Raji (cell line): ENCODE data around the gene CYP4F22.

Source experiments
- POLR2A ChIP-seq: IDR thresholded peaks from 2 replicates; pipeline ENCODE4 v1.6.1; 2011; ENCODE audit warnings: low read depth, low read length, control low read depth; ENCODE audit not compliant: insufficient read depth

The CYP4F22 gene

DNA sequence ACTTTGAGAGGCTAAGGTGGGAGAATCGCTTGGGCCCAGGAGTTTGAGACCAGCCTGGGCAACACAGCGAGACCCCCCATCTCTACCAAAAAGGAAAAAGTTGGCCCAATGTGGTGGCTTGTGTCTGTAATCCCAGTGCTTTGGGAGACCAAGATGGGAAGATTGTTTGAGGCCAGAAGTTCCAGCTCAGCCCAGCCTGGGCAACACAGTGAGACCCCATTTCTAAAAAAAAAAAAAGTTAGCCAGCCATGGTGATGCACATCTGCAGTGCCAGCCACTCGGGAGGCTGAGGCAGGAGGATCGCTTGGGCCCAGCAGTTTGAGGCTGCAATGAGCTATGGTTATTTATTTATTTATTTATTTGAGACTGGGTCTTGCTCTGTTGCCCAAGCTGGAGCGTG is 41.3 kb downstream of the CYP4F22 start:
- TF ChIP-seq POLR2A, result no peak

DNA sequence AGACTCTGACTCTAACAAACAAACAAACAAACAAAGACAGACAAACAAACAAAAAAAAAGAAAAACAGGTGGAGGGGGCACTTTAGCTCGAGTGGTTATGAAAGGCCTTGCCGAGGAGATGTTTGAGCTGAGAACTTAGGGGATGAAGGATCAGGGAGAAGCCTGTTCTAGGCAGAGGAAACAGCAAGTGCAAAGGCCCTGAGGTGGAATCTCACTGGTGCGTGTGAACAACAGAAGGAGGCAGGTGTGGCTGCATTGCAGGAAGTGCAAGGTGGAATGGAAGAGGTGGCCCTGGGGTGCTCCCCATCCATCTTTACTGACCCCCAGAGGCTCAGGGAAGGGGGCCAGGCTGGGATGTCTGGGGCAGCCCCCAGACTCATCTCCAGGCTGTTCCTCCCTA is 41.9 kb downstream of the CYP4F22 start:
- no peak for TF ChIP-seq POLR2A

DNA sequence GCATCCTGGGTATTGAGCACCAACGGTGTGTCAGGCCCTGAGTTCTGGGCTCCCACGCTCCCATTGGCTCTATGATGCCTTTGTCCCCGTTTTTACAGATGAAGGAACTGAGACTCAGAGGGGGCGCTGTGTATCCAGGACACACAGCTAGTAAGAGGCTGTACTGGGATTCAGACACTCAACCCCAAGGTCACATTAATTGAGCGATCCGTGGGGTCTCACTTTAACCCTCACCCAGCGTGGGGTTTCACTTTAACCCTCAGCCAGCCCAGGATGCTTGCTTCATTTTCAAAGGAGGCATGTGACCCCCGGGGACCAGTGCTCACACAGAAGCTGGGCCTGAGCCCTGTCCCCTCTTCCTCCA is 42.6 kb downstream of the CYP4F22 start:
- TF ChIP-seq POLR2A, result no peak

DNA sequence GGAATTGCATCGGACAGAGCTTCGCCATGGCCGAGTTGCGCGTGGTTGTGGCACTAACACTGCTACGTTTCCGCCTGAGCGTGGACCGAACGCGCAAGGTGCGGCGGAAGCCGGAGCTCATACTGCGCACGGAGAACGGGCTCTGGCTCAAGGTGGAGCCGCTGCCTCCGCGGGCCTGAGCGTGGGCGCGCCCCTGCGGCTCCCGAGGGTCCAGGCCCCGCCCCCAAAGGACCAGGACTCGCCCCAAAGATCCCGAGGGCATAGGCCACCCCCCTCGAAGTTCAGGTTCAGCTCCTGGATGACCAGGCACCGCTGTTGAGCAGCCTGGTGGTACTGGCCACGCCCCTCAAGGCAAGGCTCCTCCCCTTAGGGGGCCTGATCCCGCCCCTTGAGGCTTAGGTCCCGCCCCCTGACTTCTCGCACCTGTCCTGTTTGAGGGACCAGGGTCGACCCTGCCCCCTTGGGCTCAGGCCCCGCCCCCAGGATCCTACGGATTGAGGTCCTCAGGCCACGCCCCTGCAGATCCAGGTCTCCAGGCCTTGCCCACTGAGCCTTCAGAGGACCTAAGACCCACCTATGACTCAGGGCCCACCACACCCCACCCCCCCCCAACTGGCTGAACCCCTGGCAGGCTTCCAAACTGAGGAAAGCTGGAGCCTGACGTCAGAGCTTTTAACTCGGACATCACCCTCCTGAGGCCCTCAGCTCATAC is 43.1 kb downstream of the CYP4F22 start:
- TF ChIP-seq POLR2A, result no peak

- no peak for TF ChIP-seq POLR2A
Measured at GRCh38 chr19:15555021-15555420, 46.7 kb downstream of the CYP4F22 start.

GRCh38 chr19:15555759-15556633 is 47.7 kb downstream of the CYP4F22 start:
- peak; percentile 20; the same call in 1 of the 2 replicates for TF ChIP-seq POLR2A

- TF ChIP-seq POLR2A, result 0 out of 2 replicates have a peak, but pooled peaks have one; percentile 10
Measured at GRCh38 chr19:15556634-15557181, 48.4 kb downstream of the CYP4F22 start.

DNA sequence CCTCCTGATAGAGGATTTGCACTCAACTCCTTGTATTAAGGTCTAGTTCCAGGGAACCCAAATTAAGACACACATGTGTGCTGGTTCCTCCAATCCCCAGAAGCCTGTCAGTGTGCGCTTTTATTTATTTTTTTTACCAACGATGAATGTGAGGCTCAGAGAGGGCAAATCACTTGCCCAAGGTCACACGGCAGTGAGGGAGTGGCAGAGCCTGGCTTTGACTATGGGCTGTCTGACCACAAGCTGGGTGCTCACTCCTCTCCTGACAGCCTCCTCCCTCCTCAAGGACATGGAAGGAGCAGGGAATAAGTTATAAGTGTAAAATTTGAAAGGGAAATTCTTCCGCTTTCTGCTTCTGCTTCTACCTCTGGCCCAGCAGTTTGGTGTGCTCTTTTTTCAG is 48.9 kb downstream of the CYP4F22 start:
- TF ChIP-seq POLR2A, result no peak

- TF ChIP-seq POLR2A, result no peak
Measured at GRCh38 chr19:15562145-15562544, 53.8 kb downstream of the CYP4F22 start.

DNA sequence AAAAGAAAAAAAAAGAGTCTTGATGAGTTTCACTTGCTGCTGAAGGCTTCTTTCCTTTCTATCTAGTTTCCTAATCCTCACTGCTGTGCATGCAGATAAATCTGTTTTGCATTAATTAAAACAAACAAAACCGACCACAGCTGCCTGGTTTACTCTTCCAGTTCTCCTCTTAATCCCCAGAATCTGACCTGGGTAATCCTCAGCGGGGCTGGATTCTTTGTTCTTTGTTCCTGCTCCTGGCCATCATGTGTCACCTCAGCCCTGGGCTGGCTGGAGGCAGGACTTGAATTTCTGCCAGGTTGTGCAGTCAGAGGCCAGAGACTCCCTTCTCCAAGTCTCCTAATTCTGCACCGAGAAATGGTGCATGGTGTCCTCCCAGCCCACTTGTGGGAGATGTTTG is 54.5 kb downstream of the CYP4F22 start:
- no peak for TF ChIP-seq POLR2A

- TF ChIP-seq POLR2A, result no peak
Measured at GRCh38 chr19:15563325-15563794, 55.0 kb downstream of the CYP4F22 start.

GRCh38 chr19:15563931-15564330 is 55.6 kb downstream of the CYP4F22 start:
- no peak for TF ChIP-seq POLR2A

GRCh38 chr19:15564534-15565168 is 56.3 kb downstream of the CYP4F22 start:
- TF ChIP-seq POLR2A, result no peak

- TF ChIP-seq POLR2A, result no peak
Measured at GRCh38 chr19:15570420-15570819, 62.1 kb downstream of the CYP4F22 start.

- TF ChIP-seq POLR2A, result no peak
Measured at GRCh38 chr19:15575406-15575805, 67.1 kb downstream of the CYP4F22 start.
